Body of pancreas (tissue), 4 donors: Measurements from ENCODE around the gene LOXHD1.

ENCODE experiments used
- CTCF ChIP-seq, 7 experiments: fragments of 450-650 bp in 4 of 7; fragments of 200-600 bp in 3 of 7; sonication (generic) in 3 of 7; IDR thresholded peaks; one replicate each; pipeline ENCODE4 v1.5.1; 2016 to 2019; ENCODE audit warnings: antibody characterized with exemption in 7 of 7
- POLR2A ChIP-seq, 3 donors: fragments of 450-650 bp; IDR thresholded peaks; one replicate each; pipeline ENCODE4 v1.6.1; 2016; ENCODE audit warnings: antibody characterized with exemption in 3 of 3, mild to moderate bottlenecking in 2 of 3

- TF ChIP-seq CTCF (IDR thresholded peaks at IDR 0.05) (no peak), POLR2A (IDR thresholded peaks at IDR 0.05) (no peak)
These were observed 147.5 kb downstream of the LOXHD1 start for GRCh38 chr18:46509530-46509929.
